ENCODE results near the gene SORT1.

SORT1 gene

GRCh38 chr1:109267743-109268300 lies 129.9 kb downstream of the SORT1 start:
- TF ChIP-seq CTCF (IDR thresholded peaks at IDR 0.05; ENCODE audit: insufficient read depth, low read depth, low read length, missing control alignments), result no peak
- no peak for DNase-seq (ENCODE audit: low read depth)
- H3K4me3 ChIP-seq (ENCODE audit: low read length), result no peak overlapping the region

GRCh38 chr1:109266965-109267364 lies 130.8 kb downstream of the SORT1 start:
- no peak for TF ChIP-seq CTCF (IDR thresholded peaks at IDR 0.05; ENCODE audit: insufficient read depth, low read depth, low read length, missing control alignments)
- H3K4me3 ChIP-seq (ENCODE audit: low read length), result no peak overlapping the region
- DNase-seq (ENCODE audit: low read depth), result peak; percentile 92

GRCh38 chr1:109265741-109266330 lies 131.9 kb downstream of the SORT1 start:
- DNase-seq (ENCODE audit: low read depth), result no peak
- H3K4me3 ChIP-seq (ENCODE audit: low read length), result no peak overlapping the region
- no peak for TF ChIP-seq CTCF (IDR thresholded peaks at IDR 0.05; ENCODE audit: insufficient read depth, low read depth, low read length, missing control alignments)

- no peak for TF ChIP-seq CTCF (IDR thresholded peaks at IDR 0.05; ENCODE audit: insufficient read depth, low read depth, low read length, missing control alignments)
- no peak for DNase-seq (ENCODE audit: low read depth)
- H3K4me3 ChIP-seq (ENCODE audit: low read length), result no peak overlapping the region
Observed at GRCh38 chr1:109265016-109265415, 132.7 kb downstream of the SORT1 start.

- DNase-seq (ENCODE audit: low read depth), result no peak
- H3K4me3 ChIP-seq (ENCODE audit: low read length), result no peak overlapping the region
- no peak for TF ChIP-seq CTCF (IDR thresholded peaks at IDR 0.05; ENCODE audit: insufficient read depth, low read depth, low read length, missing control alignments)
Observed at GRCh38 chr1:109264379-109264755, 133.4 kb downstream of the SORT1 start.

- DNase-seq (ENCODE audit: low read depth), result no peak
- H3K4me3 ChIP-seq (ENCODE audit: low read length), result no peak overlapping the region
- peak; percentile 94 for TF ChIP-seq CTCF (IDR thresholded peaks at IDR 0.05; ENCODE audit: insufficient read depth, low read depth, low read length, missing control alignments)
Observed at GRCh38 chr1:109263597-109264378, 133.9 kb downstream of the SORT1 start.

All from epithelial cell of esophagus (primary cell).